GM19193 (cell line): ENCODE measurements around the gene SREBF2.
A peak's percentile ranks its signal among the peaks of the same experiment; 100 is the strongest.

Experiments
- POLR2A ChIP-seq: IDR thresholded peaks from 4 replicates; pipeline ENCODE4 v1.6.1; 2011; ENCODE audit not compliant: insufficient read depth, insufficient read length; ENCODE audit errors: extremely low read depth

The SREBF2 gene

GRCh38 chr22:41946629-41947423 is 113.9 kb downstream of the SREBF2 start, which contains the start of gene CENPM:
CENPM (minus strand) TSS chr22:41947152; CDS start chr22:41947076, 76 bp downstream.
- peak; percentile 78 for TF ChIP-seq POLR2A

DNA sequence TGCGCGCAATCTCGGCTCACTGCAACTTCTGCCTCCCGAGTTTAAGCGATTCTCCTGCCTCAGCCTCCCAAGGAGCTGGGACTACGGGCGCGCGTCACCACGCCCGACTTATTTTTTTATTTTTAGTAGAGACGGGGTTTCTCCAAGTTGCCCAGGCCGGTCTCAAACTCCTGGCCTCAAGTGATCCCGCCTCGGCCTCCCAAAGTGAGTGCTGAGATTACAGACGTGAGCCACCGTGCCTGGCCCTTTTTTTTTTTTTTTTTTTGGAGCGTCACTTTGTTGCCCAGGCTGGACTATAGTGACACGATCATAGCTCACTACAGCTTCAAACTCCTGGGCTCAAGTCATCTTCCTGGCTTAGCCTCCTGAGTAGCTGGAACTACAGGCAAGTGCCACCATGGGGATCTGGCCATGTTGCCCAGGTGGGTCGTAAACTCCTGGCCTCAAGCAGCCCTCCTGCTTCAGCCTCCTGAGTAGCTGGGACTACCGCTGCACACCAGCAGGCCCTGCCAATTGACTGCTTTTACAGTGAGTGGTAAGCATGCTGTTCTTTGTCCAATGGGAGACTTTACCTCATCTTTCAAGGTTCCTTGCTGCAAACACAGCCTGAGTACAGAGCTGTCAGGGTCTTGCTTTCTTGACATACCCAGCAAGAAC is 114.6 kb downstream of the SREBF2 start:
- no peak for TF ChIP-seq POLR2A

- TF ChIP-seq POLR2A = no peak
These were observed 115.2 kb downstream of the SREBF2 start for GRCh38 chr22:41948142-41948541.

DNA sequence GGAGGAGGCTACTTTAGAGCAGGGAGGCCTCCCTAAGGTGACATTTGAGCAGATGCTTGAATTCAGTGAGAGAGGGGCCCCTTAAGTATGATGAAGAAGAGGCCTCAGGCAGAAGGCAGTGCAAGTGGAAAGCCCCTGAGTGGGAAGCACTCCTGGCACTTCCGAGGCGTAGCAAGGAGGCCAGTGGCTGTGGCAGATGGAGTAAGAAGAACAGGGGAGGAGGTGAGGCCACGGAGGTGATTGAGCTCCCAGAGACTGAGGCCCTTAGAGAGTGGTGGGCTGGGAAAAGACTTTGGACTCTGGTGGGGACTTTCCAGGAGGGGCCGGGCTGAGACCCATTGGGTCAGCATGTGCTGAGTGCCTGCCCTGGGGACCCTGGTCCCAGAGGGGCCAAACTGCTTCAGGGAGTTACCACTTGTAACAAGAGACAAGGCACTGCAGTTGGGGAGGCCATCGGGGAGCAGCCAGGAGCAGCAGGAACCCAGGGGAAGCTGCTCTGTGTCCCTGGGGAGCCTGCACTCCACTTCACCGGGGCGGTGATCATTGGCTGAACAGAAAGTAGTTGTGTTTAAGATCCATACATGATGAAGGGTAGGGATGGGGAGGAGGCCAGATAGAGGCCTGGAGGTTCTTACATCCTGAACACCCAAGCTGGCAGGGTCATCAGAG is 116.5 kb downstream of the SREBF2 start:
- TF ChIP-seq POLR2A = peak; percentile 44

DNA sequence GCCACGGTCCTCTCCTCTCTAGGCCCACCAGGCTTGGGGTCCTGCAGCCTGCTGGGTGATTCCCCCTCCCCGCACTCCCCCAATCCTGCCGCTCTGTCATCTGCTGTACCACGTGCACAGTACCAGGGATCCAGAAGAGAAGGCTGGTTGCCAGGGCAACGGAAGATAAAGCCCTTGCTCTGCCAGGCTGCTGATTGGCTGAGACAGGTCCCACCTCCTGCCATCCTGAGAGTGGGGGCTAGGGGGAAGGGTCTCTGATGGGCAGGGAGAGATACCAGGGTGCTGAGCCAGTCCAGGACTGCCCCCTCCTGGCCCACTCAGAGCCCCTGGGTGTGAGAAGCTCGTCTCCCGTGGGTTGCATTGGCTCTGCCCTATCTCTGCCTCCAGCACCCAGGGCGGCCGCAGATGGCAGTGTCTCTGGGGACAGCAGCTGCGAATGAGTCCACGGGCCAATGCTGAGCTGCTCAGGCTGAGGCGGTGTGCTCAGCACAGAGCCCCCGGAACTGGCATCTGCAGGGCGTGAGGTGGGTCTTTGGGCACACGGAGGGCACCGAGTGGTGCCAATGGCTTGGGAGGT is 119.1 kb downstream of the SREBF2 start, which contains the start of gene SMIM45:
Gene SMIM45 (plus strand): TSS at position 253 of the 577 bp plus-strand sequence.
- no peak for TF ChIP-seq POLR2A

DNA sequence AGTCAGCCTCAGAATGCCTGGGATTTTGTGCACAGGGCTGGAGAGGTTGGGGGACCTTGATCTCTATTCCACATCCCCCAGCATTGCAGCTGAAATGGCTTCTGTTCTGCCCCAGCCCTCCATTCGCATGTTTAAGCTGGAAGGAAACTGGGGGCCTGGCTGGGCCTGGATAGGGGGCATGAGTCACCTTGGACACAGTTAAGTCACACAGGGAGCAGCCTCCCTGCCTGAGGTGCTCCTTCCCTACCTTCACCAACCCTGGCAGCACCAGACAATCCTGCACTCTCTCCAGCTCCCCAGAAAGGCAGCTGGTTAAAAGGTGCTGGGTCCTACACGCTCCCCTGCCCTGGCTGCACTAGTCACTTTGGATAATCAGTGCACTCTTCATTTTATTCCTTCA is 119.8 kb downstream of the SREBF2 start:
- no peak for TF ChIP-seq POLR2A
